Pancreas (tissue), 10 donors: ENCODE measurements around the gene PUM1. TPM values are rescaled to one million over a fixed set of nuclear protein-coding genes. Genes with fewer than 3 reads are reported as not detected.

Source experiments
- ATAC-seq, 4 donors: fragments of 200-7000 bp; cut with Tn5 transposase; one replicate each; pipeline versions ENCODE4 v1.8.0 to v1.9.1; 2020; ENCODE audit warnings: mild to moderate bottlenecking in 4 of 4, moderate library complexity in 4 of 4
- DNase-seq, 6 donors: peaks; one replicate each; pipeline ENCODE4 v3.0.0-alpha.2; 2020
- FAIRE-seq: peaks from 2 replicates; lab custom pipeline; 2012; peaks lifted over from hg19 to GRCh38; lab: Jason Lieb, UNC
- H3K27ac ChIP-seq, 4 donors: fragments of 200-600 bp; sonication (generic); 1 replicate in 3 of 4; 2 replicates in 1 of 4; pipeline versions ENCODE4 v1.5.0 to v1.8.0; 2020
- H3K27me3 ChIP-seq, 4 donors: fragments of 200-600 bp; one replicate each; pipeline ENCODE4 v1.8.0; 2021
- H3K36me3 ChIP-seq, 3 donors: fragments of 200-600 bp; sonication (generic) in 1 of 3; one replicate each; pipeline versions ENCODE4 v1.5.0 to v1.8.0; 2020 to 2021
- H3K4me1 ChIP-seq, 3 donors: fragments of 200-600 bp; one replicate each; pipeline ENCODE4 v1.8.0; 2021
- H3K4me3 ChIP-seq, 4 donors: fragments of 200-600 bp; sonication (generic) in 2 of 4; one replicate each; pipeline versions ENCODE4 v1.5.0 to v1.8.0; 2020 to 2021
- H3K9me3 ChIP-seq, 4 donors: fragments of 200-600 bp; one replicate each; pipeline ENCODE4 v1.8.0; 2021
- WGBS, 2 donors: extraction: QIAGEN DNeasy Blood & Tissue Kit; methylation state at CpG; one replicate each; pipeline ENCODE4 v1.1.7; 2013; 5-methylcytosine and 5-hydroxymethylcytosine counted together
- intact Hi-C, 3 donors: fragments of 100-400 bp; cut with DNase I; formaldehyde crosslinking; loops; one replicate each; pipeline versions ENCODE4 v1.11.1 to v1.14.2; 2022
- polyA plus RNA-seq, 2 donors: library from polyadenylated mRNA; stranded (reverse); fragments of 200-250 nt; gene quantifications; one replicate each; pipeline ENCODE4 v1.2.3, GENCODE V29; 2013
- total RNA-seq, 6 donors: library from RNA; stranded (reverse); fragmentation: NEBNext Ultra II Directional in 4 of 6; extraction: Animal tissue kit (Norgen Biotek cat#: 25700) in 4 of 6; gene quantifications; one replicate each; pipeline versions ENCODE4 v1.2.1 to v1.2.4, GENCODE V29; 2021 to 2023
- TF ChIP-seq, protein P1 (sequence below), 4 donors: fragments of 200-600 bp; sonication (generic) in 3 of 4; IDR thresholded peaks; one replicate each; pipeline versions ENCODE4 v1.5.0 to v1.8.0; 2021; ENCODE audit warnings: antibody characterized with exemption in 4 of 4
- donor health status: healthy with polysubstance abuse.
- donor health status: DM: no; HTN: no; CAD: no; lungs with moderate emphysema.
- donor health status: DM: no; HTN: no; CAD: no.
- donor health status: control.
- donor health status: control.
- donor health status: Bipolar disorder and iron deficiency.
- donor health status: DM: yes; HTN: yes; CAD: no.
- donor health status: DM: no; HTN: no; CAD: no.
- donor health status: DM: no; HTN: no; CAD: no.
- donor health status: DM: yes; HTN: yes; CAD: no.

The PUM1 gene
- total and polyA plus RNA-seq, 8 donors = 16.9 to 75.8 (median 43.1) TPM

DNA sequence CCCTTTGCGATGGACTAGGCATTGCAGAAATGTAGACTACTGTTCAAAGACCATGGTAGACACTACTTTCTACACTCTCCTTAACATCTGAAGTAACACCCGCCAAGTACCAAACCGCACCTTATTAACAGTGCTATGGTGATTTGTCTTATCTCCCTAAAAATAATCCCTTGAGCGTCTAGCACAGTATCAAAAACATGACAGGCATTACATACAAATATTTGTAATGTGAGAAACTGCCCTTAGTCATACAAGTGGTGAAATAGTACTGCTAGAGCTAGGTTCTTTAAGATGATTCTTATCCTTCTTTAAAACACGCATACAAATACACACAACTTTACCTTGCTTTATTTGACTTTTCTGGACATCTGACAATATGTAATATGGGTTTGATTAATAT is 27.2 kb downstream of the PUM1 start:
- Histone ChIP-seq H3K4me3 (no peak overlapping the region), H3K27ac (no peak overlapping the region), H3K4me1 (peaks cover 0 to 17% (median 3%) of the 10 kb centered on the region in 3 donors), H3K27me3 (no peaks in the 10 kb centered on the region), H3K36me3 (no peaks in the 10 kb centered on the region), H3K9me3 (no peaks in the 10 kb centered on the region)
- intact Hi-C loops = no loop called here
- ATAC-seq = peak in 2 of 4 donors; percentile 30 to 34
- no peak for DNase-seq
- 61 to 67% methylated on average over 5 of the region's 5 CpGs for WGBS, 2 donors
- FAIRE-seq = no peak
- TF ChIP-seq, protein P1, sequence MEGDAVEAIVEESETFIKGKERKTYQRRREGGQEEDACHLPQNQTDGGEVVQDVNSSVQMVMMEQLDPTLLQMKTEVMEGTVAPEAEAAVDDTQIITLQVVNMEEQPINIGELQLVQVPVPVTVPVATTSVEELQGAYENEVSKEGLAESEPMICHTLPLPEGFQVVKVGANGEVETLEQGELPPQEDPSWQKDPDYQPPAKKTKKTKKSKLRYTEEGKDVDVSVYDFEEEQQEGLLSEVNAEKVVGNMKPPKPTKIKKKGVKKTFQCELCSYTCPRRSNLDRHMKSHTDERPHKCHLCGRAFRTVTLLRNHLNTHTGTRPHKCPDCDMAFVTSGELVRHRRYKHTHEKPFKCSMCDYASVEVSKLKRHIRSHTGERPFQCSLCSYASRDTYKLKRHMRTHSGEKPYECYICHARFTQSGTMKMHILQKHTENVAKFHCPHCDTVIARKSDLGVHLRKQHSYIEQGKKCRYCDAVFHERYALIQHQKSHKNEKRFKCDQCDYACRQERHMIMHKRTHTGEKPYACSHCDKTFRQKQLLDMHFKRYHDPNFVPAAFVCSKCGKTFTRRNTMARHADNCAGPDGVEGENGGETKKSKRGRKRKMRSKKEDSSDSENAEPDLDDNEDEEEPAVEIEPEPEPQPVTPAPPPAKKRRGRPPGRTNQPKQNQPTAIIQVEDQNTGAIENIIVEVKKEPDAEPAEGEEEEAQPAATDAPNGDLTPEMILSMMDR (IDR thresholded peaks at IDR 0.05) = no peak

DNA sequence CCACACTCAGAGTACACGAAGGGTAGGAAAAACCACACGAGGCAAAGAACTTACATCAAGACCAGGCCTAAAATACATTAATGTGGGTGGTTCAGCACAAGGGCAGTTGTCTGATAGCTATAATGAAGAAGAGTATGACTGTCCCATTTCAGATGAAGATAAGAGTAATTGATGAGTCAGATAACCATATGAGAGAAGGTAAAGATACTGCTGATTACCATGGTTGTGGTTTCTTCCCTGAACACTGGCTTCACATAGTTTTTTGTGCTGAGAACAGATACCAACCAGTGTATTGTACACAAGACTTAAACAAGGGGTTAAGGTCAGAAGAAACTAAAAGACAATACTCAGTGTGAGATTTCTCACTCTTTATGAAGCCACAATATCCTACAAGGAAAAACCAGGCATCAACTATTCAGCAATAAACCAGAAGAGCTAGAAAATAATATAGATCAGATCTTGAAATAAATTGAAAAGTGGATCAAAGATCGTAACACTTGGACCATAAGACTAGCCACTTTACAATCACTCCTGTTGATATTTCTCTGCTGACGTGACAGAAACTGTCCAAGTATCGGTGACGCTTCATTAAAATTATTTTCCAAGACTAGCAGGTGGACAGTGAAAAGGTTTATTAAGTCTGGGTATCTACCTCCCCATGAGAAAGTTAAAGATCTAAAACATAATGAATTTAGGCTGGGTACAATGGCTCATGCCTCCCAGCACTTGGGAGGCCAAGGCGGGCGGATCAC is 28.6 kb downstream of the PUM1 start:
- H3K4me1 ChIP-seq = peaks cover 0 to 17% (median 3%) of the 10 kb centered on the region in 3 donors
- FAIRE-seq = no peak
- intact Hi-C loops = no loop called here

DNA sequence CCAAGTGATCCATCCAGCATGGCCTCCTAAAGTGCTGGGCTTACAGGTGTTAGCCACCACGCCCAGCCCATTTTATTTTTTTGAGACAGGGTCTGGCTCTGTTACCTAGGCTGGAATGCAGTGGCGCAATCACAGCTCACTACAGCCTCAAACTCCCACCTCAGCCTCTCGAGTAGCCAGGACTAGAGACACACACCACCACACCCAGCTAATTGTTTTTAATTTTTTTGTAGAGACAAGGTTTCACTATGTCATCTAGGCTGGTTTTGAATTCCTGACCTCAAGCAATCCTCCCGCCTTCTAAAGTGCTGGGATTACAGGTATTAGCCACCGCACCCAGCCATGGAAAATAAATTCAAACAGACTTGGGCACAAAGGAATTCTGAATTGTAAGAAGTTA is 31.9 kb downstream of the PUM1 start:
- H3K27me3 ChIP-seq = no peaks in the 10 kb centered on the region
- TF ChIP-seq, protein P1 (IDR thresholded peaks at IDR 0.05) = no peak
- H3K9me3 ChIP-seq = no peaks in the 10 kb centered on the region
- intact Hi-C loops = no loop called here
- ATAC-seq (no peak), FAIRE-seq (no peak), DNase-seq (no peak)
- peaks cover 0 to 9% (median 9%) of the 10 kb centered on the region in 3 donors for H3K4me1 ChIP-seq
- H3K4me3 ChIP-seq = no peak overlapping the region
- no peak overlapping the region for H3K27ac ChIP-seq
- WGBS, 2 donors = 94 to 96% methylated on average over 5 of the region's 5 CpGs
- H3K36me3 ChIP-seq = no peaks in the 10 kb centered on the region

More for the DNA sequence above, 28.6 kb downstream of the PUM1 start:
- no peak for ATAC-seq
- Histone ChIP-seq H3K9me3 (no peaks in the 10 kb centered on the region), H3K4me3 (no peak overlapping the region), H3K27ac (no peak overlapping the region), H3K36me3 (no peaks in the 10 kb centered on the region), H3K27me3 (no peaks in the 10 kb centered on the region)
- TF ChIP-seq, protein P1 (IDR thresholded peaks at IDR 0.05) = no peak
- DNase-seq = no peak
- WGBS, 2 donors = 86 to 97% methylated on average over 8 of the region's 8 CpGs

DNA sequence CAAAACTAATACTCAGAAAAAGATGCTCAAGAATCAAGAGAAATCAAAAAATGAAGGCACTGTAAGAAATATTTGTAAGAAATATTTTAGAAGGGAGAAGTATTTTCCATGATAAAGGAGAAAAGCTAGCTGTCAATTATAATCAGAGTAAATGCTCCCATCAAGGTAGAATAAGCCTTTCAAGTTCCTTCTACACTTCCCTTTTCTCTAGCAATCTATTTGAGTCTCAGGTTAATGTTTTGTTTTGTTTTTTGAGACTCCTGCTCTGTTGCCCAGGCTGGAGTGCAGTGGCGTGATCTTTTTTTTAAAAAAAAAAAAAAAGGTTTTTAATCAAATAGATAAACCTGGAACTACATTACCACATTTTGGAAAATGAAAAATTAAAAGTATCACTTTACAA is 33.3 kb downstream of the PUM1 start:
- intact Hi-C loops = no loop called here
- Histone ChIP-seq H3K9me3 (no peaks in the 10 kb centered on the region), H3K4me3 (no peak overlapping the region), H3K4me1 (peaks cover 5 to 19% (median 19%) of the 10 kb centered on the region in 3 donors), H3K27ac (no peak overlapping the region), H3K36me3 (no peaks in the 10 kb centered on the region), H3K27me3 (no peaks in the 10 kb centered on the region)
- TF ChIP-seq, protein P1 (IDR thresholded peaks at IDR 0.05) = no peak
- no peak for FAIRE-seq
- WGBS, 2 donors = 88 to 92% methylated on average over 1 of the region's 1 CpG
- DNase-seq = no peak
- no peak for ATAC-seq
